ENCODE results near the gene ZNF566.
"Not testable (repeated sequence)": the region's sequence is repeated elsewhere in the genome, so short reads cannot be mapped to it uniquely, and the experiment has no call there.

Gene ZNF566

GRCh38 chr19:36489118-36489919, at the start of gene ZNF566:
Gene ZNF566 (minus strand): TSS chr19:36489561. CDS start chr19:36476557, 13,004 bp downstream.
- peak; percentile 86 for DNase-seq (ENCODE audit: low read depth)

GRCh38 chr19:36528921-36529518, 39.7 kb upstream of the ZNF566 start:
- peak; percentile 2 for DNase-seq (ENCODE audit: low read depth)

- peak; percentile 85 for DNase-seq (ENCODE audit: low read depth)
These were observed 39.0 kb upstream of the ZNF566 start, which contains the start of gene ZNF260 for GRCh38 chr19:36528194-36528920. Gene ZNF260 (minus strand): TSS chr19:36528271. CDS start chr19:36515238, 13,033 bp downstream.

- DNase-seq (ENCODE audit: low read depth), result no peak
These were observed 38.5 kb upstream of the ZNF566 start for GRCh38 chr19:36527873-36528193.

- no peak for DNase-seq (ENCODE audit: low read depth)
These were observed 38.0 kb upstream of the ZNF566 start for GRCh38 chr19:36527341-36527740.

GRCh38 chr19:36526581-36526980, 37.2 kb upstream of the ZNF566 start:
- no peak for DNase-seq (ENCODE audit: low read depth)

GRCh38 chr19:36524617-36525016, 35.3 kb upstream of the ZNF566 start:
- no peak for DNase-seq (ENCODE audit: low read depth)

GRCh38 chr19:36514012-36514612, 24.8 kb upstream of the ZNF566 start:
- DNase-seq (ENCODE audit: low read depth), result no peak

GRCh38 chr19:36508325-36508724, 19.0 kb upstream of the ZNF566 start:
- DNase-seq (ENCODE audit: low read depth), result no peak

GRCh38 chr19:36501973-36502372, 12.6 kb upstream of the ZNF566 start:
- DNase-seq (ENCODE audit: low read depth), result no peak

GRCh38 chr19:36497001-36497400, 7.6 kb upstream of the ZNF566 start:
- no peak for DNase-seq (ENCODE audit: low read depth)

GRCh38 chr19:36492689-36493453, 3.5 kb upstream of the ZNF566 start:
- DNase-seq (ENCODE audit: low read depth), result not testable (repeated sequence)

- DNase-seq (ENCODE audit: low read depth), result not testable (repeated sequence)
These were observed 1.5 kb upstream of the ZNF566 start for GRCh38 chr19:36490846-36491245.

GRCh38 chr19:36489920-36490415, 607 bp upstream of the ZNF566 start:
- no peak for DNase-seq (ENCODE audit: low read depth)

- no peak for DNase-seq (ENCODE audit: low read depth)
These were observed 579 bp downstream of the ZNF566 start for GRCh38 chr19:36488846-36489117.

- DNase-seq (ENCODE audit: low read depth), result no peak
These were observed 1.1 kb downstream of the ZNF566 start for GRCh38 chr19:36488118-36488845.

- DNase-seq (ENCODE audit: low read depth), result no peak
These were observed 5.7 kb downstream of the ZNF566 start for GRCh38 chr19:36483653-36484052.

- no peak for DNase-seq (ENCODE audit: low read depth)
These were observed 6.5 kb downstream of the ZNF566 start for GRCh38 chr19:36482876-36483275.

GRCh38 chr19:36460046-36460445, 29.3 kb downstream of the ZNF566 start:
- DNase-seq (ENCODE audit: low read depth), result no peak

GRCh38 chr19:36456831-36457230, 32.5 kb downstream of the ZNF566 start:
- no peak for DNase-seq (ENCODE audit: low read depth)

- DNase-seq (ENCODE audit: low read depth), result no peak
These were observed 40.2 kb downstream of the ZNF566 start for GRCh38 chr19:36449059-36449670.

Data from stimulated activated CD8-positive, alpha-beta memory T cell treated with anti-CD3 and anti-CD28 coated beads, Interleukin-12 subunit alpha, Interleukin-12 subunit beta, amount 100 ng/mL, for 4 hours (primary cell).